GM19438 (cell line): ENCODE data around the gene KRTAP10-7.

Experiments used
- ATAC-seq: cut with Tn5 transposase; IDR thresholded peaks from one replicate; pipeline ENCODE4 v1.9.1; 2021; ENCODE audit warnings: low read depth; ENCODE audit not compliant: unreplicated experiment

The KRTAP10-7 gene

GRCh38 chr21:44650973-44651675, 50.7 kb downstream of the KRTAP10-7 start:
- no peak for ATAC-seq
